Mesothelial cell of epicardium (in vitro differentiated cells): ENCODE data around the gene BRF1. TPM values are rescaled to one million over a fixed set of nuclear protein-coding genes. Genes with fewer than 3 reads are reported as not detected.
A peak's percentile ranks its signal among the peaks of the same experiment; 100 is the strongest.

Experiments
- DNase-seq, 2 experiments: peaks; one replicate each; pipeline ENCODE4 v3.0.0; 2021; ENCODE audit warnings: low spot score in 2 of 2; ENCODE audit not compliant: unreplicated experiment in 2 of 2
- H3K27ac Mint-ChIP-seq: 2 replicates; pipeline ENCODE4 v1.8.0; 2021; ENCODE audit warnings: mixed read lengths
- H3K27me3 Mint-ChIP-seq: 2 replicates; pipeline ENCODE4 v1.8.0; 2021; ENCODE audit warnings: low read depth, mixed read lengths
- H3K36me3 Mint-ChIP-seq: 2 replicates; pipeline ENCODE4 v1.8.0; 2021; ENCODE audit warnings: mixed read lengths
- H3K4me1 Mint-ChIP-seq: 2 replicates; pipeline ENCODE4 v1.8.0; 2021; ENCODE audit warnings: mixed read lengths
- H3K4me3 Mint-ChIP-seq: 2 replicates; pipeline ENCODE4 v1.8.0; 2021; ENCODE audit warnings: mild to moderate bottlenecking, moderate library complexity, mixed read lengths
- H3K9me3 Mint-ChIP-seq: 2 replicates; pipeline ENCODE4 v1.8.0; 2021; ENCODE audit warnings: mixed read lengths
- total RNA-seq: library from RNA; stranded (reverse); gene quantifications from 3 replicates; pipeline ENCODE4 v1.2.1, GENCODE V29; 2021
- TF ChIP-seq, protein P1 (sequence below): fragments of 200-600 bp; sonication (generic); IDR thresholded peaks from one replicate; pipeline ENCODE4 v1.5.0; 2021; ENCODE audit warnings: antibody characterized with exemption; ENCODE audit not compliant: unreplicated experiment

BRF1 gene
- total RNA-seq, 1 donor from 2014 or later: 78.6 TPM

DNA sequence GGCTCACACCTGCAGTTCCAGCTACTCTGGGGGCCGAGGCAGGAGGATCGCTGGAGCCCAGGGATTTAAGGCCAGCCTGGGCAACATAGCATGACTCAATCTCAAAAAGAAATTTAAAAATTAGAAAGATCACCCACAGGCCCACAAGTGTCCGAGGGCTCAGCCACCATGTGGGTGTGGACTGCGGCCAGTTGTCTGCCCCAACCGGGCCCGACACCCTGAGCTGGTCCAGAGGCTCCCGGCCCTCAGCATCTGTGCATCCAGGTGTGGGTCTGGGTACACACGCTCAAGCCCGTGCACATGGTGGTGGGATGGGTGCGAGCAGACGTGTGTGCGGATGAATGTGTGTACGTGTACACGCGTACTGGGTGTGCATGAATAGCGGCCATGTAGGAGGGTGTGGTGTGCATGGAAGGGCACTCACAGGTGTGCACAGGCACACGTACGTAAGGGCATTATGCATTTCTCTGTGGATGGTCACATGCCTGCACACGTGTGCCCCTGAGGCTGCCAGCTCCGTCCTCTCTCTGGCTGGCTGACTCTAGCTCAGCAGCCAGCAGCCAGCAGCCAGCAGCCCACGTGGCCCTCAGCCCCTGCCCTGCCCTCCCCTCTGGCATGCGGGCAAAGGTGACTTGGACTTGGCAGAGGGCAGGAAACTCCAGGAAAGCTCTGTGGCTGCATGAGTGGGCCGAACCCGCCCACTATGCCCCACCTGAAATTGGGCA is 96.4 kb downstream of the BRF1 start:
- TF ChIP-seq, protein P1, sequence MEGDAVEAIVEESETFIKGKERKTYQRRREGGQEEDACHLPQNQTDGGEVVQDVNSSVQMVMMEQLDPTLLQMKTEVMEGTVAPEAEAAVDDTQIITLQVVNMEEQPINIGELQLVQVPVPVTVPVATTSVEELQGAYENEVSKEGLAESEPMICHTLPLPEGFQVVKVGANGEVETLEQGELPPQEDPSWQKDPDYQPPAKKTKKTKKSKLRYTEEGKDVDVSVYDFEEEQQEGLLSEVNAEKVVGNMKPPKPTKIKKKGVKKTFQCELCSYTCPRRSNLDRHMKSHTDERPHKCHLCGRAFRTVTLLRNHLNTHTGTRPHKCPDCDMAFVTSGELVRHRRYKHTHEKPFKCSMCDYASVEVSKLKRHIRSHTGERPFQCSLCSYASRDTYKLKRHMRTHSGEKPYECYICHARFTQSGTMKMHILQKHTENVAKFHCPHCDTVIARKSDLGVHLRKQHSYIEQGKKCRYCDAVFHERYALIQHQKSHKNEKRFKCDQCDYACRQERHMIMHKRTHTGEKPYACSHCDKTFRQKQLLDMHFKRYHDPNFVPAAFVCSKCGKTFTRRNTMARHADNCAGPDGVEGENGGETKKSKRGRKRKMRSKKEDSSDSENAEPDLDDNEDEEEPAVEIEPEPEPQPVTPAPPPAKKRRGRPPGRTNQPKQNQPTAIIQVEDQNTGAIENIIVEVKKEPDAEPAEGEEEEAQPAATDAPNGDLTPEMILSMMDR: no peak
- H3K27me3 Mint-ChIP-seq: peaks cover 2% of the 10 kb centered on the region
- no peaks in the 10 kb centered on the region for H3K4me1 Mint-ChIP-seq
- H3K4me3 Mint-ChIP-seq: no peak overlapping the region
- no peak for DNase-seq
- no peak overlapping the region for H3K27ac Mint-ChIP-seq
- no peaks in the 10 kb centered on the region for H3K36me3 Mint-ChIP-seq
- H3K9me3 Mint-ChIP-seq: no peaks in the 10 kb centered on the region

DNA sequence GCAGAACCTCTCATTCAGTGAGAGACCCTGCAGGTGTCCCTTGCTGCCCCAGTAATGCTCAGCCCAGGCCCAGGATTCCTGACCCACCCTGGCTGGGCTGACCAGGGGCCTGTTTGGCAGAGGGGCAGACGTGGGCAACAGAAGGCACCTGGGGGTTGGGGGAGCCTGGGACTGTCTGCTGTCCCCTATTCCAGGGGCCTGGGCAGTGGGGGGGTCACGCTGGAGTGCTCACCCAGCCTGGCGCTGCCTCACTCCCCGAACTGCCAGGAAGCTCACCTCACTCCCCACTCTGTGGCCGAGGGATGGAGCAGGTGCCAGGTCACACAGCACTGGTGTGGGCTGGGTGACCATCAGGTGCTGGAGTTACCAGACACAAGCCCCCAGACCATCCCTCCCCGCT is 97.1 kb downstream of the BRF1 start:
- H3K27me3 Mint-ChIP-seq: peaks cover 5% of the 10 kb centered on the region

DNA sequence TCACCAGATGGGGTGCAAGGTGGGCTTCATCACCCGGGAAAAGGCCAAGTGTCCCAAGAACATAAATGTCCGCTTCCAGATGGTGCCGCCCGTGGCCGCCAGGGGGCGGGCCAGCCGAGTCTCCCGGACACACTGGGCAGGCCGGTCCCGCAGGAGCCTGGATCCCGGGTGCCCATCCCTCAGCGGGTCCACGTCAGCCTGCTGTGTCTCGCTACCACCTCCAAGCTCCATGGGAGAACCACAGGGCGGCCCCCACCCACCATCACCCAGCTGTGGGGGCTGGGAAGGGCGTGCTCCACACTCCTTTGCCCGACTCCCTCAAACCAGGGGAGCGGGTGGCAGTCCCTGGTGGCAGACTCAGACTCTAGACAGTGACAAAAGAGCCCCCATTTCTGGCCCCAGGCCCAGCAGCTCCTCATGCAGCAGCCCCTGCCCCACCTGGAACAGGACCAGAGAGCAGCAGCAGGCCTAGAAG is 97.7 kb downstream of the BRF1 start:
- TF ChIP-seq, protein P1: peak; percentile 100
- no peaks in the 10 kb centered on the region for H3K9me3 Mint-ChIP-seq
- DNase-seq: peak; percentile 75 to 90

More for the DNA sequence above, 97.1 kb downstream of the BRF1 start:
- no peaks in the 10 kb centered on the region for H3K4me1 Mint-ChIP-seq
- H3K36me3 Mint-ChIP-seq: no peaks in the 10 kb centered on the region
- TF ChIP-seq, protein P1: no peak
- H3K4me3 Mint-ChIP-seq: no peak overlapping the region
- DNase-seq: no peak
- H3K27ac Mint-ChIP-seq: no peak overlapping the region
- no peaks in the 10 kb centered on the region for H3K9me3 Mint-ChIP-seq

DNA sequence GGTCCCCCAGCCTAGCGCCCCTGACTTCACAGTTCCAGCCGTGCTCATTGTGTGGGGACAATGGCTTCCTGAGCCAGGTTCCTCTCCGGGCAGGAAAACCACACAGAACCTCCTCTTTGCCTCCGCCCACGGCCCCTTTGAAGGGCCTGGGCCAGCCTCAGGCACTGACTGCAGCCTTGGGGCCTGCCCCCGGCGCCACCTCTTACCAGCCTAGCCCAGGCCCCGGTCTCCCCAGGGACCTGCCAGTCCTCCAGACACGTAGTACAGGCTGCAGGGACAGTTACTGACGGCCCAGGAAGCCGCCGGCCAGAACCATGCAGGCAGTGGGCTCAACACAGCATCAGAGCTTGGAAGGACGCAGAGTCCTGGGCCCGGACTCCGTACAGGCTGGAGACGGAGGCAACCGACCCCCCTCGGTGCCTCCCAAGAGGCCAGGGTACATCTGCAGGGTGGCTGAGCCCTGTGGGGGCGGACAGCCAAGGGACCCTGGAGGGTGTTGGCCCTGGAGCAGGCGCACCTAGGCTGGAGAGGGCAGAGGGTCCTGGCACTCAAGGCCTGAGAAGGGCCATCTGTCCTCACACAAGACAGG is 98.8 kb downstream of the BRF1 start:
- TF ChIP-seq, protein P1: peak; percentile 2
- no peaks in the 10 kb centered on the region for H3K4me1 Mint-ChIP-seq
- H3K4me3 Mint-ChIP-seq: no peak overlapping the region
- peaks cover 16% of the 10 kb centered on the region for H3K27me3 Mint-ChIP-seq
- DNase-seq: no peak
- H3K9me3 Mint-ChIP-seq: no peaks in the 10 kb centered on the region
- no peaks in the 10 kb centered on the region for H3K36me3 Mint-ChIP-seq
- no peak overlapping the region for H3K27ac Mint-ChIP-seq

More for the DNA sequence above, 97.7 kb downstream of the BRF1 start:
- Mint-ChIP-seq H3K4me1 (no peaks in the 10 kb centered on the region), H3K4me3 (no peak overlapping the region), H3K27me3 (peaks cover 9% of the 10 kb centered on the region), H3K27ac (peak overlapping the region; percentile 66), H3K36me3 (no peaks in the 10 kb centered on the region)

DNA sequence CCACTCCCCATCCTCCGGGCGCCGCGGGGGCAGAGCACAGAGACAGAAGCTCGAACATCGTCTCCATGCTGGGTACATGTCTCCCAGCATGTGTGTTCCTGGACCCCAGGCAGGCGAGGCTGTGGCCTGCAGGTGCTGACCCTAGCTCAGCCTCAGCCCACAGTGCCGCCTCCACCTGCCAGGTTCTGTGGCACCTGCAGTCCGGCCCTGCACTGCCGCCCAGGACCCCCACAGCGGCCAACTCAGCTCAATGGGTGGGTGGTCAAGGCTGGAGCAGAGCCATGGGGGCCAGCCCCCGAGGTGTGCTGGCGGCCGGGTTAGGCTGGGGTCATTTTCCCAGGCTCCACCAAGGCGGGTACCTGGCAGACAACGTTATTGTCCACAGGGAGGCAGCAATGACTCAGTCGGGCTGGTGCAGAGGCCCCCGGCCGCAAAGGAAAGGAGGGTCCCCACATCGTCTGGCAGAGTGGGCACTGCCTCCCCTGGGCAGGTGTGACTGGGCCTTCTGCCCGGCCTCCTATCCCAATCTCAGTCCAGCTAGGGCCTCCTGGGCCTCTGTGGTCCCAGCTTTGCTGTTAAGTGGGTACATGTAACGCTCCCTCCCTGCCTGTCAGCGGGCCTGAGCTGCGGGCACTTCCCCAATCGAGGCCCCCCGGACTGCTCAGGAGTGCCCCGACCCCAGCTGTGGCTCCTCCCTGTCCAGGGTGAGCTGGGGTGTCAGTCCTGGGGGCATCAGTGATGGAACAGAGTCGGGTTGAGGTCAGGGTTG is 99.5 kb downstream of the BRF1 start:
- TF ChIP-seq, protein P1: peak; percentile 13
- no peak overlapping the region for H3K4me3 Mint-ChIP-seq
- H3K36me3 Mint-ChIP-seq: no peaks in the 10 kb centered on the region

More for the DNA sequence above, 99.5 kb downstream of the BRF1 start:
- no peak overlapping the region for H3K27ac Mint-ChIP-seq
- no peaks in the 10 kb centered on the region for H3K4me1 Mint-ChIP-seq
- H3K9me3 Mint-ChIP-seq: no peaks in the 10 kb centered on the region
- H3K27me3 Mint-ChIP-seq: peaks cover 16% of the 10 kb centered on the region
- DNase-seq: no peak
